ENCODE data around the gene KCNJ15.

KCNJ15 gene

GRCh38 chr21:38298832-38299231 is 42.0 kb downstream of the KCNJ15 start:
- no peak for DNase-seq (ENCODE audit: low read depth in 2 of 2)
- no peak overlapping the region for H3K4me3 ChIP-seq (replicated peaks in 1 of 2; ENCODE audit: low read depth in 2 of 2, low read length in 2 of 2)
- TF ChIP-seq CTCF (IDR thresholded peaks at IDR 0.05; ENCODE audit: low read depth, low read length) = no peak

- H3K4me3 ChIP-seq (replicated peaks in 1 of 2; ENCODE audit: low read depth in 2 of 2, low read length in 2 of 2) = no peak overlapping the region
- no peak for DNase-seq (ENCODE audit: low read depth in 2 of 2)
- TF ChIP-seq CTCF (IDR thresholded peaks at IDR 0.05; ENCODE audit: low read depth, low read length) = no peak
These were observed 42.9 kb downstream of the KCNJ15 start for GRCh38 chr21:38299671-38300070.

GRCh38 chr21:38300141-38300578 is 43.4 kb downstream of the KCNJ15 start:
- DNase-seq (ENCODE audit: low read depth in 2 of 2) = no peak
- no peak for TF ChIP-seq CTCF (IDR thresholded peaks at IDR 0.05; ENCODE audit: low read depth, low read length)
- H3K4me3 ChIP-seq (replicated peaks in 1 of 2; ENCODE audit: low read depth in 2 of 2, low read length in 2 of 2) = no peak overlapping the region

GRCh38 chr21:38301321-38302214 is 44.8 kb downstream of the KCNJ15 start:
- DNase-seq (ENCODE audit: low read depth in 2 of 2) = no peak

GRCh38 chr21:38303300-38303699 is 46.5 kb downstream of the KCNJ15 start:
- DNase-seq (ENCODE audit: low read depth in 2 of 2) = peak; percentile 91 to 96
- H3K4me3 ChIP-seq (replicated peaks in 1 of 2; ENCODE audit: low read depth in 2 of 2, low read length in 2 of 2) = no peak overlapping the region
- no peak for TF ChIP-seq CTCF (IDR thresholded peaks at IDR 0.05; ENCODE audit: low read depth, low read length)

More at GRCh38 chr21:38301321-38302214, 44.8 kb downstream of the KCNJ15 start:
- TF ChIP-seq CTCF (IDR thresholded peaks at IDR 0.05; ENCODE audit: low read depth, low read length) = no peak
- no peak overlapping the region for H3K4me3 ChIP-seq (replicated peaks in 1 of 2; ENCODE audit: low read depth in 2 of 2, low read length in 2 of 2)

GRCh38 chr21:38306433-38307141 is 49.8 kb downstream of the KCNJ15 start:
- TF ChIP-seq CTCF (IDR thresholded peaks at IDR 0.05; ENCODE audit: low read depth, low read length) = no peak
- no peak overlapping the region for H3K4me3 ChIP-seq (replicated peaks in 1 of 2; ENCODE audit: low read depth in 2 of 2, low read length in 2 of 2)
- DNase-seq (ENCODE audit: low read depth in 2 of 2) = peak; percentile 93 to 99

All from cardiac fibroblast (primary cell).